Liver (tissue), 2 donors: Measurements from ENCODE around the gene VASN.

Experiments
- FOXA2 ChIP-seq: IDR thresholded peaks from 2 replicates; pipeline ENCODE4 v1.6.1; 2016; ENCODE audit warnings: antibody characterized with exemption
- GABPA ChIP-seq, 2 donors: IDR thresholded peaks in 1 of 2; conservative IDR thresholded peaks in 1 of 2; 2 replicates each; pipeline ENCODE4 v1.6.1; 2016; ENCODE audit warnings: antibody characterized with exemption in 2 of 2, mild to moderate bottlenecking in 1 of 2, moderate library complexity in 1 of 2
- TF ChIP-seq, protein P1 (sequence below): IDR thresholded peaks from 2 replicates; pipeline ENCODE4 v1.6.1; 2016; ENCODE audit warnings: antibody characterized with exemption, mild to moderate bottlenecking
- donor health status: healthy.

DNA sequence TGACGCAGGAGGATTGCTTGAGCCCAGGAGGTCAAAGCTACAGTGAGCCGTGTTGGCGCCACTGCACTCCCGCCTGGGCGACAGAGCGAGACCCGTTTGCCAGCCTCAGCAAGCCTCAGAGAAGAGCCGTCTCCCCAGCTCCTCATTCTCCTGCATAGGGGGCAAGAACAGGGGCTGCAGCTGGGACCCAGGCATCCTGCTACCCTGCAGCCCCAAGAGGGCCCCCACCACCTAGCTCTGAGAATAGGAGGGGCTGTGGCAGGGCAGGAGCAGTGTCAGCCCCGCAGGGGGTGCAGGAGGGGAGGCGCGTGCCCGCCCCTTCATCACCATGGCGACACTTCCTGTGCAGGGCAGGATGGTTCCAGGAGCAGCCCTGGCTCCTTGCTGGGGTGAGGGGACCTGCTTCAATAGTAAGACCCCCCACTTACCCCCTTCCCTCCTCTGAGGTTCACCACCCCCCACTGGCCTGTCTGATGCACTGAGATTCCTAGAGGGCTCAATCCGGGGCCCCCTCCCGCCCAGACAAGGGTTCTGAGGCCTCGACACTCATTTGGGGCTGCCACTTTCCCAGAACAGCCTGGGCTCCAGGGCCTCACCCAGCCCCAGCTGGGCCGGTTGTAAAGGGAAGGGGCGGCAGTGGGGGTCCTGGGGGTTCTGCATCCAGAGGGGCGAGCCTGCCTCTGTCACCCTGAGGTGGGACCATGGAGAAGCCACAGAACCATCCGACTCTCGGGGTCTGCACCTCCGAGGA is 20.2 kb downstream of the VASN start:
- no peak for TF ChIP-seq GABPA (IDR thresholded peaks at IDR 0.05 in 1 of 2, conservative IDR thresholded peaks at IDR 0.05 in 1 of 2)
- no peak for TF ChIP-seq FOXA2
- TF ChIP-seq, protein P1, sequence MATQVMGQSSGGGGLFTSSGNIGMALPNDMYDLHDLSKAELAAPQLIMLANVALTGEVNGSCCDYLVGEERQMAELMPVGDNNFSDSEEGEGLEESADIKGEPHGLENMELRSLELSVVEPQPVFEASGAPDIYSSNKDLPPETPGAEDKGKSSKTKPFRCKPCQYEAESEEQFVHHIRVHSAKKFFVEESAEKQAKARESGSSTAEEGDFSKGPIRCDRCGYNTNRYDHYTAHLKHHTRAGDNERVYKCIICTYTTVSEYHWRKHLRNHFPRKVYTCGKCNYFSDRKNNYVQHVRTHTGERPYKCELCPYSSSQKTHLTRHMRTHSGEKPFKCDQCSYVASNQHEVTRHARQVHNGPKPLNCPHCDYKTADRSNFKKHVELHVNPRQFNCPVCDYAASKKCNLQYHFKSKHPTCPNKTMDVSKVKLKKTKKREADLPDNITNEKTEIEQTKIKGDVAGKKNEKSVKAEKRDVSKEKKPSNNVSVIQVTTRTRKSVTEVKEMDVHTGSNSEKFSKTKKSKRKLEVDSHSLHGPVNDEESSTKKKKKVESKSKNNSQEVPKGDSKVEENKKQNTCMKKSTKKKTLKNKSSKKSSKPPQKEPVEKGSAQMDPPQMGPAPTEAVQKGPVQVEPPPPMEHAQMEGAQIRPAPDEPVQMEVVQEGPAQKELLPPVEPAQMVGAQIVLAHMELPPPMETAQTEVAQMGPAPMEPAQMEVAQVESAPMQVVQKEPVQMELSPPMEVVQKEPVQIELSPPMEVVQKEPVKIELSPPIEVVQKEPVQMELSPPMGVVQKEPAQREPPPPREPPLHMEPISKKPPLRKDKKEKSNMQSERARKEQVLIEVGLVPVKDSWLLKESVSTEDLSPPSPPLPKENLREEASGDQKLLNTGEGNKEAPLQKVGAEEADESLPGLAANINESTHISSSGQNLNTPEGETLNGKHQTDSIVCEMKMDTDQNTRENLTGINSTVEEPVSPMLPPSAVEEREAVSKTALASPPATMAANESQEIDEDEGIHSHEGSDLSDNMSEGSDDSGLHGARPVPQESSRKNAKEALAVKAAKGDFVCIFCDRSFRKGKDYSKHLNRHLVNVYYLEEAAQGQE, result no peak
